Measurements from ENCODE around the gene HDAC3.
"Not testable (repeated sequence)": the region's sequence is repeated elsewhere in the genome, so short reads cannot be mapped to it uniquely, and the experiment has no call there.

HDAC3 gene

DNA sequence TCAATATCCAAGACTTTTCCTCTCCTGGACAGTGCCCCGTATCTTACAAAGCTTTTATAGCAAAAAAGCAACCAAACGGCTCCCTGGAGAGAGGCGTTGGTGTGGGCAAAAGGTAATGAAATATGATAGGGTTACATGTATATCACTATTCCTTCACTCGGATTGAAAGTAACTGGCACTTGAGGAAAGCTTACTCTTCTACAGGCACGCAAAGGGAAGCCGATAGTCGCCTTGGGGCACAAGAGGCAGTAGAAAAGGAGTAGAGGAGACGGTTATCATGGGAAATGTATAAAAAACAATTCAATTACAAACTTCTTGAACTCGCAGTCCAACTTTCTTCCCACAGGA lies 19.0 kb downstream of the HDAC3 start:
- TF ChIP-seq, protein P1, sequence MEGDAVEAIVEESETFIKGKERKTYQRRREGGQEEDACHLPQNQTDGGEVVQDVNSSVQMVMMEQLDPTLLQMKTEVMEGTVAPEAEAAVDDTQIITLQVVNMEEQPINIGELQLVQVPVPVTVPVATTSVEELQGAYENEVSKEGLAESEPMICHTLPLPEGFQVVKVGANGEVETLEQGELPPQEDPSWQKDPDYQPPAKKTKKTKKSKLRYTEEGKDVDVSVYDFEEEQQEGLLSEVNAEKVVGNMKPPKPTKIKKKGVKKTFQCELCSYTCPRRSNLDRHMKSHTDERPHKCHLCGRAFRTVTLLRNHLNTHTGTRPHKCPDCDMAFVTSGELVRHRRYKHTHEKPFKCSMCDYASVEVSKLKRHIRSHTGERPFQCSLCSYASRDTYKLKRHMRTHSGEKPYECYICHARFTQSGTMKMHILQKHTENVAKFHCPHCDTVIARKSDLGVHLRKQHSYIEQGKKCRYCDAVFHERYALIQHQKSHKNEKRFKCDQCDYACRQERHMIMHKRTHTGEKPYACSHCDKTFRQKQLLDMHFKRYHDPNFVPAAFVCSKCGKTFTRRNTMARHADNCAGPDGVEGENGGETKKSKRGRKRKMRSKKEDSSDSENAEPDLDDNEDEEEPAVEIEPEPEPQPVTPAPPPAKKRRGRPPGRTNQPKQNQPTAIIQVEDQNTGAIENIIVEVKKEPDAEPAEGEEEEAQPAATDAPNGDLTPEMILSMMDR (IDR thresholded peaks at IDR 0.05; ENCODE audit: low read depth, low read length, missing control alignments): no peak
- peak overlapping the region; percentile 86 for H3K4me3 ChIP-seq (ENCODE audit: low read depth, low read length)
- in situ Hi-C loops (cut with HindIII; ENCODE audit: low sequenced_read_pairs): no loop called here
- DNase-seq (ENCODE audit: low read depth): no peak

DNA sequence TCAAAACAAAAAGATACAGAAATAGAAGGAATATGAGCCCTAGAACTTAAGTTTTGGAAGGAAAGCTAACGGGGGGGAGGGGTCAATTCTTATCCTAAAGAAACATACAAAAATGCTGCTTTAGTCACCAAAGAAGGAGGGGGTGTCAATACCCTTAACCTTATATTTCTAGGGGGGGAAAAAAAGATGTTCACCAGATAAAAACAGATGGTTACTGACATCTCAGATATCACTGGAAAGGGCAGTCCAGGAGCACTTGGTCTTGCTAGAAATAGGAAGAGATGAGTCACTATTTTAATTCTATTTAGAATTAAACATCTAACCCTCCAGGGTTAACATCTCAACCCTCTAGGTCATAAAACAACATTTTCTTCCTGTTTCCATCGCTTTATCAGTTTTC lies 19.5 kb downstream of the HDAC3 start:
- H3K4me3 ChIP-seq (ENCODE audit: low read depth, low read length): peak overlapping the region; percentile 86
- TF ChIP-seq, protein P1 (IDR thresholded peaks at IDR 0.05; ENCODE audit: low read depth, low read length, missing control alignments): no peak
- in situ Hi-C loops (cut with HindIII; ENCODE audit: low sequenced_read_pairs): no loop called here
- no peak for DNase-seq (ENCODE audit: low read depth)

DNA sequence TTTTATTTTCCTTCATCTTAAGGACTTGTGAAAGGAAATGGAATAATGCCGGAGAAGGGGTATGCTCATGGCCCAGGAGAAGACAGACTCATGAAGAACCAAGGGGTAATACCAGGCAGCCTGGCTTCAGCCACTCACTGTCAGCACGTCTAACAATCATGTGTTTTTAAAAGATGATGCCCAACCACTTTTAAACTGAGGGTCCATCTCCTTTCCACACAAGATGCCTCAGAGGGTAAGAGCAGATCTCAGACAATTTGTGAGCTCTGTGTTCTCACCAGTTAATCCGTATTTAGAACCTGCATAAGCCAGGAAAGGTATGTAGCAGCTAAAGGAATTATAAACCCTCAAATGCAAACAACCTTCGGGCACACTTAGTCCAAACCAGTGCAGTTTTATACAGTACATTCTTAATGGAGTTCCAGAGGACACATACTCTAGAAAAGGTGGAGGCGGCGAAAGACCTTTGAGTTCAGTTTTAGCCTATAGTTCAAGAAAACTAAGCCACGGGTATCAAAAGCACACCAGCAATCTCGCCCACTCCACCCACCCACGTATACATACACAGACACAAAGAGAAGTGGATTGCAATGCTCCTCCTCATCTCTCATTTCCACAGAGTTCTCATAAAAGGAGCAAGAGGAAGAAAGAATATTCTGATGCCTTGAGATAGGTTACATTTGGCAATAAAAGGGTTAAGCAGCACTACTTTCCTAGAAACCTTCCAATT lies 20.5 kb downstream of the HDAC3 start:
- no peak overlapping the region for H3K4me3 ChIP-seq (ENCODE audit: low read depth, low read length)
- in situ Hi-C loops (cut with HindIII; ENCODE audit: low sequenced_read_pairs): no loop called here
- TF ChIP-seq, protein P1 (IDR thresholded peaks at IDR 0.05; ENCODE audit: low read depth, low read length, missing control alignments): no peak
- no peak for DNase-seq (ENCODE audit: low read depth)

DNA sequence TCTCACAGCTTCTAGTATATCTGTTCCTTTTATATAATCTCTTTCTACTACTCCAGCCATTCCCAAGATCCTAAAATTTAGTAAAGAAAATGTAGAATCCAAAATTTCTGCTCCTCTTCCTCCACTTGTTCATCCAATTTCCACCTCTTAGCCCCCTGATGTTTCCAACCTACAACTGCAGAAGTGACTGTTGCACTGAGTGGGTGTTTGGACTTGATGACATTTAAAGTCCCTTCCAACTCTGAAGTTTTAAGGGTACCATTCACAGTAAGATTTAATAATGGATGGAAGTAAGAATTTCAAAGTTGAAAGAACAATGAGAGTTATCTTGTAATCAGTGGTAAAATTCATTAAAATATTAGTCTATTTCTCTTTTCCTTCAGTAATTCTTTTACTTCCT lies 23.3 kb downstream of the HDAC3 start:
- in situ Hi-C loops (cut with HindIII; ENCODE audit: low sequenced_read_pairs): no loop called here
- no peak overlapping the region for H3K4me3 ChIP-seq (ENCODE audit: low read depth, low read length)
- TF ChIP-seq, protein P1 (IDR thresholded peaks at IDR 0.05; ENCODE audit: low read depth, low read length, missing control alignments): no peak
- DNase-seq (ENCODE audit: low read depth): no peak

DNA sequence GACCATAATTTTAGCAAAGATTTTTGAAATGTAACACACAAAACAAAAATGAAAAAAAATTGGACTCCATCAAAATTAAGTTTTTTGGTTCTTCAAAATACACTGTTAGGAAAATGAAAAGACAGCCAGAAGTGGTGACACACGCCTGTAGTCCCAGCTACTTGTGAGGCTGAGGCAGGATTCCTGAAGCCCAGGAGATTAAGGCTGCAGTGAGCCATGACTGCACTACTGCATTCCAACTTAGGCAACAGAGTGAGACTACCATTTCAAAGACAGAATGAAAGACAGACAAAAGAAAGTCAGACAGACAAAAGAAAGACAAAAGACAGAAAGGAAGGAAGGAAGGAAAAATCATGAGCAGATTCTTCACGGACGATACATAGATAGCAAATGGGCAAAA lies 25.4 kb downstream of the HDAC3 start:
- in situ Hi-C loops (cut with HindIII; ENCODE audit: low sequenced_read_pairs): no loop called here
- TF ChIP-seq, protein P1 (IDR thresholded peaks at IDR 0.05; ENCODE audit: low read depth, low read length, missing control alignments): no peak
- no peak overlapping the region for H3K4me3 ChIP-seq (ENCODE audit: low read depth, low read length)
- DNase-seq (ENCODE audit: low read depth): no peak

DNA sequence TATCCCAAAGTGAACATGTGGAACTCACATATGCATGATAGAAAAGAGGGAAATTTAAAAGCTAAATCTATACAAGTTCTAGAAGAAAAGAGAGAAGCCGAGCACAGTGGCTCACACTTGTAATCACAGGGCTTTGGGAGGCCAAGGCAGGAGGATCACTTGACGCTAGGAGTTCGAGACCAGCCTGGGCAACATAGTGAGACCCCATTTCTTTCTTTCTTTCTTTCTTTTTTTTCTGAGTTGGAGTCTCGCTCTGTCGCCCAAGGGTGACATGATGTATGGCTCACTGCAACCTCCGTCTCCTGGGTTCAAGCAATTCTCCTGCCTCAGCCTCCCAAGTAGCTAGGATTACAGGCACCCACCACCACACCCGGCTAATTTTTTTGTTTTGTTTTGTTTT lies 26.7 kb downstream of the HDAC3 start:
- in situ Hi-C loops (cut with HindIII; ENCODE audit: low sequenced_read_pairs); H3K4me3 ChIP-seq (ENCODE audit: low read depth, low read length): not testable (repeated sequence)

DNA sequence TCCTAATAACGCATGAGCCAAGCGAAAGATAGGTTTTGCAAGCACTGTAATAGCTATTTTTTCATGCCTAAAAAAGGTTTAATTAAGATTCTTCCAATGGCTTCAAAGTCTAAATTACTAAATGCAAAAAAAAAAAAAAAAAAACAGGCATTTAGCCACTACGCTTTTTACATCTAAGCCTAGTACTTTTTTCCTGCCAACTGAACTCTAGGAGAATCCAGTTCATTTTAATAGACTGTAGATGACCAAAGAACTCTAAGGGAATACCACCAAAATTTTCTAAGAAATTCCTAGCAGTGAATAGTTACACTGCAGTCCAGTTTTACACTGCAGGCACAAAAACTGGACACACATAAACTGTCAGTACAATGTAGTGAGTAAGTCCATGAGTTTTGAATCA lies 27.6 kb downstream of the HDAC3 start:
- TF ChIP-seq, protein P1 (IDR thresholded peaks at IDR 0.05; ENCODE audit: low read depth, low read length, missing control alignments): no peak
- H3K4me3 ChIP-seq (ENCODE audit: low read depth, low read length): no peak overlapping the region
- in situ Hi-C loops (cut with HindIII; ENCODE audit: low sequenced_read_pairs): no loop called here
- no peak for DNase-seq (ENCODE audit: low read depth)

More for the DNA sequence above, 26.7 kb downstream of the HDAC3 start:
- not testable (repeated sequence) for DNase-seq (ENCODE audit: low read depth)
